LNCaP clone FGC (cell line): ENCODE data around the gene COTL1.
"Not testable (repeated sequence)": the region's sequence is repeated elsewhere in the genome, so short reads cannot be mapped to it uniquely, and the experiment has no call there.

ENCODE experiments used
- DNase-seq: peaks from one replicate; pipeline ENCODE4 v3.0.0-alpha.2; 2011; ENCODE audit warnings: low read depth
- H3K4me3 ChIP-seq: 2 replicates; pipeline ENCODE4 v1.5.1; 2011; ENCODE audit warnings: mild to moderate bottlenecking, low read depth, low read length, control low read depth
- TF ChIP-seq, protein P1 (sequence below): IDR thresholded peaks from 2 replicates; pipeline ENCODE4 v1.5.1; 2012; ENCODE audit warnings: mild to moderate bottlenecking; ENCODE audit not compliant: control insufficient read depth, insufficient read depth; ENCODE audit errors: extremely low read depth

COTL1 gene

DNA sequence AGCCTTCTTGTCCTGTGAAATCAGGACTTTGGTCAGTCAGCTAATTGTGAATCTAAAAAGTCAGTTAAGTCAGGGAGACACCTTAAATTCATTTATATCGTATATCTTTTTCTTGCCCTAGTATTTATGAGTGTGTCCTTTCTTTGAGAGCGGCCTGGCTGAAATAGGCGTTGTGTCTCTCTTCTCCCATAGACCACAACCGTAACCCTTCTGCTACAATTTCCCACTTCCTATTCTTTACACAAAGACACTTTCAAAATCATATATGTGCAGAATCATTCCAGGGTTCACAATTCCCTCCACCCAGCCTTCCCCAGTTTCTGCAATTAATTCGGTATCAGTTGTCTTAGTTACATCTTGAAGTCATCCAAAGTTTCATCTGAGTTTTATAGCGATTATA lies 14.0 kb upstream of the COTL1 start:
- no peak for DNase-seq

DNA sequence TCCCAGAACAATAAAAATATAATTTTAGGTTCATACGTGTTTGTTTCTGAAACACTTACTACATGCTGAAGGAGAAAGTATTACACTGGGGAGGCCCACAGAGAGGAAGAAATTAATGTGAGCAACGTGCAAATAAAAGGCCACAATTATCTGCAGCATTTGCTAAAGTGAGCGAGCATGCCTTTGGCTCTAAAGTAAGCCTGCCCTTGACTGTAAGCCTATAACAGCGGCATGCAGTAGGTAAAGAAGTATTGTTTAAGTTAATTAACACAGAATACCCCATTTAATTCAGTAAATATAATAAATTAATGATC lies 13.2 kb upstream of the COTL1 start:
- TF ChIP-seq, protein P1, sequence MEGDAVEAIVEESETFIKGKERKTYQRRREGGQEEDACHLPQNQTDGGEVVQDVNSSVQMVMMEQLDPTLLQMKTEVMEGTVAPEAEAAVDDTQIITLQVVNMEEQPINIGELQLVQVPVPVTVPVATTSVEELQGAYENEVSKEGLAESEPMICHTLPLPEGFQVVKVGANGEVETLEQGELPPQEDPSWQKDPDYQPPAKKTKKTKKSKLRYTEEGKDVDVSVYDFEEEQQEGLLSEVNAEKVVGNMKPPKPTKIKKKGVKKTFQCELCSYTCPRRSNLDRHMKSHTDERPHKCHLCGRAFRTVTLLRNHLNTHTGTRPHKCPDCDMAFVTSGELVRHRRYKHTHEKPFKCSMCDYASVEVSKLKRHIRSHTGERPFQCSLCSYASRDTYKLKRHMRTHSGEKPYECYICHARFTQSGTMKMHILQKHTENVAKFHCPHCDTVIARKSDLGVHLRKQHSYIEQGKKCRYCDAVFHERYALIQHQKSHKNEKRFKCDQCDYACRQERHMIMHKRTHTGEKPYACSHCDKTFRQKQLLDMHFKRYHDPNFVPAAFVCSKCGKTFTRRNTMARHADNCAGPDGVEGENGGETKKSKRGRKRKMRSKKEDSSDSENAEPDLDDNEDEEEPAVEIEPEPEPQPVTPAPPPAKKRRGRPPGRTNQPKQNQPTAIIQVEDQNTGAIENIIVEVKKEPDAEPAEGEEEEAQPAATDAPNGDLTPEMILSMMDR: no peak
- no peak overlapping the region for H3K4me3 ChIP-seq
- DNase-seq: no peak

More for the DNA sequence above, 14.0 kb upstream of the COTL1 start:
- TF ChIP-seq, protein P1: no peak
- no peak overlapping the region for H3K4me3 ChIP-seq

DNA sequence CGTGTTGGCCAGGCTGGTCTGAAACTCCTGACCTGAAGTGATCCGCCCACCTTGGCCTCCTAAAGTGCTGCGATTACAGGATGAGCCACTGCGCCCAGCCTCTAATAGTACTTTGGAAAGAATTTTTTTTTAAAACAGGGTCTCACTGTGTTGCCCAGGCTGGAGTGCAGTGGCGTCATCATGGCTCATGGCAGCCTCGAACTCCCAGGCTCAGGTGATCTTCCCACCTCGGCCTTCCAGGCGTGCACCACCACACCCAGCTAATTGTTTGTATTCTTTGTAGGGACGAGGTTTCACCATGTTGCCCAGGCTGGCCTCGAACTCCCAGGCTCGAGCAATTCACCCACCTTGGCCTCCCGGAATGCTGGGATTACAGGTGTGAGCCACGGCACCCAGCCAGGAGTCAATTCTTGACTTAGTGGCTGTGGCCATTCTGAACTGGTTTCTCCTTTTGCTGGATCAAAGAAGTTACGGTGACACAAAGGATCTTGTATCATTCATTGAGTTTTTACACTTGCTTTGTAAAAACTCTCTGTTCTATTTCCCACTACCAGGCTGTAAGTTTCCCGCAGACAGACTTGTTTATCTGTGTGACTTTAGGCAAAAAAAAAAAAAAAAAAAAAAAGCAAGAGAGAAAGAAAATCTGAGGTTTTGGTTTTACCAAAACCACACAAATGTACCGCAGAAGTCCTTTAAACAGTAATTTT lies 12.7 kb upstream of the COTL1 start:
- H3K4me3 ChIP-seq: no peak overlapping the region
- no peak for DNase-seq
- TF ChIP-seq, protein P1: no peak

DNA sequence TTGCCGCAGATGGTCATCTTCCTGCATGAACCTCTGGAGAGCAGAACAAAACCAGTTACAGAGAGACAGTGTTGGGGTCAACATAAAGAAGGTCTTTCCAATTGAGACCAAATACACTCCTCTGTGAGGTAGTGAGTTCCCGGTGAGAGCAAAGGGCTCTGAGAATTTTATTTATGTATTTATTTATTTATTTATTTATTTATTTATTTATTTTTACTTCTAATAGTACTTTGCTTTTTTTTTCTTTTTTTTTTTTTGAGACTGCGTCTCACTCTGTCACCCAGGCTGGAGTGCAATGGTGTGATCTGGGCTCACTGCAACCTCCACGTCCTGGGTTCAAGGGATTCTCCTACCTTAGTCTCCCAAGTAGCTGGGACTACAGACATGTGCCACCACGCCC lies 12.1 kb upstream of the COTL1 start:
- no peak overlapping the region for H3K4me3 ChIP-seq
- TF ChIP-seq, protein P1: no peak
- no peak for DNase-seq

DNA sequence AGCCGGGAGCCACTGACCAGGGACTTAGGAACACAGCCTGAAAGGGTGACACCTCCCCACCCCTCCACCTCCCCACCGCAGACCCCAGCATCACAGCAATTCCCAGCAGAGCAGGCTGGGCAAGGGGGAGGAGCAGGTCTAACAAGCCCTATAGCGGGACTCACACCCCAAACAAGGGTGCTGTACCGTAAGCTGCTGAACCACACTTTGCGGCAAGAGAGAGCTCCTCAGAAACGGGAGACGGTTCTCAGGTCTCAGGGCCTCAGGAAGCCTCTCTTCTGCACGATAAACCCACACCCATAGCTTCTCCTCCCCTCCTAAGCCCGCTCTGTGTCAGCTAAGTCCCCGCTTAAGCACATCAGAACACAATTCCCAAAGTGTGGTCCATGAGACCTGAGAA lies 11.7 kb upstream of the COTL1 start:
- H3K4me3 ChIP-seq: no peak overlapping the region
- DNase-seq: no peak
- TF ChIP-seq, protein P1: no peak

DNA sequence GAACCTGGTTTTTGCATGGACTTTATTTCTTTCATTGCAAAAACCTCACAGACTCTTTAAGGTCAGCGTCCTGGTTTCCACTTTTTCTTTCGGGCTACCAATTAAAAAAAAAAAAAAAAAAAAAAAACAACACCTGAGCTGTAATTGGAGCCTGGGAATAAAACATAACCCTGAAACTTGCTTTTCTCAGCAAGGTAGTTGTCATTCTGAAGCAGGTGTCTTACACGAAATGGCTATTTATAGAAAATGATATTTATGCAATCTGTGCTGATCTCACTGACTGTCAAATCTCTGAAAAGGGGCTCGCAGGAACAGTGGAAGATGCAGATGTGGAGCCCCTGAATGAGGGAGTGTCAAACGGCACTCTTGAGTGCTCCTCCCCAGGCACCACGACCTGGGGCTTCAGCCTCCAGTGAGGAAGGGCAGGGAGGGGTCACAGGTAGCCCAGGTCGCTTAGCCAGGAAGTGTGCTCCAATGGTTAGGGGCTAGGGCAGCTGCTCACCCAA lies 10.4 kb upstream of the COTL1 start:
- DNase-seq: no peak
- TF ChIP-seq, protein P1: no peak
- H3K4me3 ChIP-seq: no peak overlapping the region

DNA sequence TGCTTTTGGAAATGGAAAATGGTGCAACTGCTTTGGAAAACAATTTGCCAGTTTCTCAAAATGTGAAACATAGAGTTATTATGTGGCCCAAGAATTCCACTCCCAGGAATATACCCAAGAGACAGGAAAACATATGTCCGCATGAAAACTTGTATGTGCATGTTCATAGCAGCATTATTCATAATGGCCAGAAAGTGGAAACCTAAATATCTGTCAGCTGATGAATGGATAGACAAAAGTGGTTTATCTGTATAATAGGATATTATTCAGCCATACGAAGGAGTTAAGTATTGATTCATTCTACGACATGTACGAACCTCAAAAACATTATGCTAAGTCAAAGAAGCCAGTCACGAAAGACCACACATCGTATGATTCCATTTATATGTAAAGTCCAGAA lies 7.7 kb upstream of the COTL1 start:
- no peak for DNase-seq
- TF ChIP-seq, protein P1: no peak
- H3K4me3 ChIP-seq: no peak overlapping the region

DNA sequence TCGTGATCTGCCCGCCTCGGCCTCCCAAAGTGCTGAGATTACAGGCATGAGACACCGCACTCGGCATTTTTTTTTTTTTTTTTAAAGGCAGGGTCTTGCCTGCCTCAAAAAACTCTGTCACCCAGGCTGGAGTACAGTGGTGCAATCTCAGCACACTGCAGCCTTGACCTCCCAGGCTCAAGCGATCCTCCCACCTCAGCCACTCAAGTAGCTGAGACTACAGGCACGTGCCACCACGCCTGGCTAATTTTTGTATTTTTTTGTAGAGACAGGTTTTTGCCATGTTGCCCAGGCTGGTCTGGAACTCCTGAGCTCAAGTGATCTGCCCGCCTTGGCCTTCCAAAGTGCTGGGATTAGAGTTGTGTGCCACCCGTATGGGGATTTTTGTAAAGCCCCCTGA lies 3.0 kb upstream of the COTL1 start:
- not testable (repeated sequence) for H3K4me3 ChIP-seq, DNase-seq
